Kidney (tissue), 14 donors: ENCODE results near the gene MCFD2. TPM values are rescaled to one million over a fixed set of nuclear protein-coding genes. Genes with fewer than 3 reads are reported as not detected.

Experiments used
- DNase-seq, 5 donors: peaks; one replicate each; pipeline ENCODE4 v3.0.0-alpha.2; 2013 to 2020
- FAIRE-seq: peaks from 2 replicates; lab custom pipeline; 2012; peaks lifted over from hg19 to GRCh38; lab: Jason Lieb, UNC
- H3K27ac ChIP-seq, 2 donors: one replicate each; pipeline ENCODE4 v1.7.0; 2013; ENCODE audit warnings: low read depth in 2 of 2, low read length in 2 of 2, inconsistent platforms in 1 of 2
- H3K27me3 ChIP-seq: one replicate; pipeline ENCODE4 v1.7.1; 2013; ENCODE audit warnings: low read length, inconsistent platforms; ENCODE audit not compliant: control insufficient read depth, insufficient read depth
- H3K36me3 ChIP-seq, 3 donors: one replicate each; pipeline versions ENCODE4 v1.7.0 to v1.7.1; 2013; ENCODE audit warnings: low read length in 3 of 3, control low read depth in 1 of 3, inconsistent platforms in 1 of 3; ENCODE audit not compliant: insufficient read depth in 3 of 3, control insufficient read depth in 2 of 3
- H3K4me1 ChIP-seq, 3 donors: one replicate each; pipeline versions ENCODE4 v1.7.0 to v1.7.1; 2013; ENCODE audit warnings: low read length in 3 of 3, inconsistent platforms in 1 of 3, low read depth in 1 of 3; ENCODE audit not compliant: control insufficient read depth in 2 of 3, insufficient read depth in 2 of 3
- H3K4me3 ChIP-seq, 3 donors: one replicate each; pipeline versions ENCODE4 v1.7.0 to v1.8.1; 2013; ENCODE audit warnings: low read length in 3 of 3, control low read depth in 1 of 3, inconsistent platforms in 1 of 3
- H3K9ac ChIP-seq, 3 donors: one replicate each; pipeline versions ENCODE4 v1.7.0 to v1.7.1; 2013; ENCODE audit warnings: low read length in 3 of 3, control low read depth in 1 of 3, inconsistent platforms in 1 of 3
- H3K9me3 ChIP-seq, 3 donors: one replicate each; pipeline versions ENCODE4 v1.7.0 to v1.7.1; 2013; ENCODE audit warnings: low read length in 3 of 3, control low read depth in 1 of 3, inconsistent platforms in 1 of 3; ENCODE audit not compliant: control insufficient read depth in 2 of 3, insufficient read depth in 1 of 3
- intact Hi-C: fragments of 100-400 bp; cut with DNase I; formaldehyde crosslinking; loops from one replicate; pipeline ENCODE4 v1.11.1; 2022
- polyA plus RNA-seq: library from polyadenylated mRNA; stranded (reverse); fragments of 350-450 nt; fragmentation: Illumina TruSeq; extraction: RNeasy Lipid Tissue Mini Kit (QIAGEN cat#74804); gene quantifications from one replicate; pipeline ENCODE4 v1.2.3, GENCODE V29; 2014; ENCODE audit warnings: low read depth, low replicate concordance; ENCODE audit not compliant: insufficient read depth
- total RNA-seq: library from RNA; stranded (reverse); fragmentation: NEBNext Ultra II Directional; extraction: Animal tissue kit (Norgen Biotek cat#: 25700); gene quantifications from one replicate; pipeline ENCODE4 v1.2.1, GENCODE V29; 2021
- TF ChIP-seq, protein P1 (sequence below): IDR thresholded peaks from 3 replicates; pipeline ENCODE4 v1.5.1; 2012; ENCODE audit warnings: mild to moderate bottlenecking, moderate library complexity, borderline replicate concordance; ENCODE audit not compliant: insufficient read depth; ENCODE audit errors: extremely low read depth
- donor health status: control.
- donor health status: control.
- donor health status: control.
- donor health status: control.
- donor health status: control.
- donor health status: DM: yes; HTN: yes; CAD: no.
- donor health status: Normal renal cell carcinoma (clear cell type).

Gene MCFD2
- total and polyA plus RNA-seq, 2 donors from 2014 or later = 42.2 to 86.6 TPM

DNA sequence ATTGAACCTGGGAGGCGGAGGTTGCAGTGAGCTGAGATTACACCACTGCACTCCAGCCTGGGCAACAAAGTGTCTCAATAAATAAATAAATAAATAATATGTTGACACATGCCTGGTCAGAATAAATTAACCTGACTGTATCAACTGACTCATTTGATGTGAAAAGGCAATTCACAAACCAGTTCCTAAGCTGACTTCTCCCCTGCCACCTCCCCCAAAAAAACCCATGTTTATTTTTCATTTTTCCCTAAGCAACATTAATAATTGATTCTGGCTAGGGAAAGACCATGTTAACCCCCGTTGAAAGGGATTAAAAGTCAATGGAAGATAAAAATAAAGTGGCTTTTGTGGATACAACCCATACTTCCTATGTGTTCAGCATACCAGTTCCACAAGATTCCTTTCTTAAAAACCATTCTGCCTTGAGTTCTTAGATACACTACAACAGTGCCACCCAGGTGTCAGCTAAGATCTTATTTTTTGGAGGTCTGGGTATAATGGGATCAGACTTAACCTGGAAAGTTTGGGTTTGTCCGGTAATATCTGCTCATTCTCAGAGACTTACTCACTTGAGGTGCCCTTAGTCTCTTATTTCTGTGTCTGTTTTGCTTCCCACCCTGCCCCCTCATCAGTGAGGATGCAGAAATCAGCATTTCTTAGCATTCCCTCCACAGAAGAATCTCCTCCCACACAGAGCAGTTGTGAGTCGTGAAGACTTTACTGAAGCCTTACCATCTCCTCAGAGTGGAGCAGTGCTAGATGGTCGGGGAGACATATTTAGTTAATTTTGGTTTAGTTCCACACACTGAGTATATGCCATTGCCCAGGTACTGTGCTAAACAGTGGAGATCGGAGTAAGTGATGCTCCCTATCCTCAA, 10.1 kb upstream of the MCFD2 start:
- Histone ChIP-seq H3K9ac (no peak overlapping the region), H3K27me3 (no peaks in the 10 kb centered on the region), H3K4me3 (no peak overlapping the region), H3K27ac (no peak overlapping the region), H3K9me3 (peaks cover 0 to 7% (median 0%) of the 10 kb centered on the region in 3 donors), H3K4me1 (no peaks in the 10 kb centered on the region), H3K36me3 (no peaks in the 10 kb centered on the region)
- no peak for DNase-seq
- intact Hi-C loops = no loop called here
- FAIRE-seq = no peak
- TF ChIP-seq, protein P1, sequence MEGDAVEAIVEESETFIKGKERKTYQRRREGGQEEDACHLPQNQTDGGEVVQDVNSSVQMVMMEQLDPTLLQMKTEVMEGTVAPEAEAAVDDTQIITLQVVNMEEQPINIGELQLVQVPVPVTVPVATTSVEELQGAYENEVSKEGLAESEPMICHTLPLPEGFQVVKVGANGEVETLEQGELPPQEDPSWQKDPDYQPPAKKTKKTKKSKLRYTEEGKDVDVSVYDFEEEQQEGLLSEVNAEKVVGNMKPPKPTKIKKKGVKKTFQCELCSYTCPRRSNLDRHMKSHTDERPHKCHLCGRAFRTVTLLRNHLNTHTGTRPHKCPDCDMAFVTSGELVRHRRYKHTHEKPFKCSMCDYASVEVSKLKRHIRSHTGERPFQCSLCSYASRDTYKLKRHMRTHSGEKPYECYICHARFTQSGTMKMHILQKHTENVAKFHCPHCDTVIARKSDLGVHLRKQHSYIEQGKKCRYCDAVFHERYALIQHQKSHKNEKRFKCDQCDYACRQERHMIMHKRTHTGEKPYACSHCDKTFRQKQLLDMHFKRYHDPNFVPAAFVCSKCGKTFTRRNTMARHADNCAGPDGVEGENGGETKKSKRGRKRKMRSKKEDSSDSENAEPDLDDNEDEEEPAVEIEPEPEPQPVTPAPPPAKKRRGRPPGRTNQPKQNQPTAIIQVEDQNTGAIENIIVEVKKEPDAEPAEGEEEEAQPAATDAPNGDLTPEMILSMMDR = no peak

DNA sequence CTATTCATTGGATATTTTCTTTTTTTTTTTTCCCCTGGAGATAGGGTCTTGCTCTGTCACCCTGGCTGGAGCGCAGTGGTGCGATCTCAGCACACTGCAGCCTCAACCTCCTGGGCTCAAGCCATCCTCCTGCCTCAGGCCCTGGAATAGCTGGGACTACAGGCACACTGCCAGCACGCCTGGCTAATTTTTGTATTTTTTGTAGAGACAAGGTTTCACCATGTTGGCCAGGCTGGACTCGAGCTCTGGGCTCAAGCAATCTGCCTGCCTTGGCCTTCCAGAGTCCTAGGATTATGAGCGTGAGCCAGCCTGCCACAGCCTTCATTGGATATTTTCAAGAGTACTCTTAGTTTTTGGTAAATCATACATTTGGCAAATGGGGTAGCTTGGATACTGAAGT, 9.0 kb upstream of the MCFD2 start:
- Histone ChIP-seq H3K9me3 (peaks cover 0 to 7% (median 0%) of the 10 kb centered on the region in 3 donors), H3K4me3 (no peak overlapping the region), H3K4me1 (no peaks in the 10 kb centered on the region), H3K36me3 (no peaks in the 10 kb centered on the region), H3K27me3 (no peaks in the 10 kb centered on the region), H3K9ac (no peak overlapping the region), H3K27ac (no peak overlapping the region)
- DNase-seq = no peak
- no peak for FAIRE-seq
- intact Hi-C loops = no loop called here
- TF ChIP-seq, protein P1 = no peak

DNA sequence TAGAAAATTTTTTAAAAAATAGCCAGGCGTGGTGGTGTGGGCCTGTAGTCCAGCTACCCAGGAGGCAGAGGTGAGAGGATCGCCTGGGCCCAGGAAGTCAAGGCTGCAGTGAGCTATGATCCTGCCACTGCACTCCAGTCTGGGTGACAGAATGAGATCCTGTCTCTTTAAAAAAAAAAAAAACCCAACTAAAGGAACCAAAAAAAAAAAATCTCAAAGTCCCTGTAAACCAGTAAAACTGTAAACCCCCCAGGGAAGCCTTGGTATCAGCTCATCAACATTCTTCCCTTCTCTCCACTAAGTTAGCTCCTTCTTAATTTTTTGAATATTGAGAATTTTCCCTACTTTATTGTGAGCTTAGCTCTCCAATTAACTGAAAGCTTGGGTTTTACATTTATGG, 8.4 kb upstream of the MCFD2 start:
- Histone ChIP-seq H3K4me1 (no peaks in the 10 kb centered on the region), H3K36me3 (no peaks in the 10 kb centered on the region), H3K27me3 (no peaks in the 10 kb centered on the region), H3K9ac (no peak overlapping the region), H3K9me3 (peaks cover 0 to 7% (median 0%) of the 10 kb centered on the region in 3 donors), H3K27ac (no peak overlapping the region), H3K4me3 (no peak overlapping the region)
- DNase-seq = no peak
- intact Hi-C loops = no loop called here
- TF ChIP-seq, protein P1 = no peak
- no peak for FAIRE-seq
